Measurements from ENCODE around the gene ATP2B3. TPM values are rescaled to one million over a fixed set of nuclear protein-coding genes. Genes with fewer than 3 reads are reported as not detected.
A peak's percentile ranks its signal among the peaks of the same experiment; 100 is the strongest.

Gene ATP2B3
- total RNA-seq, 4 donors from 2014 or later = under 0.01 to 0.33 (median 0.21) TPM

DNA sequence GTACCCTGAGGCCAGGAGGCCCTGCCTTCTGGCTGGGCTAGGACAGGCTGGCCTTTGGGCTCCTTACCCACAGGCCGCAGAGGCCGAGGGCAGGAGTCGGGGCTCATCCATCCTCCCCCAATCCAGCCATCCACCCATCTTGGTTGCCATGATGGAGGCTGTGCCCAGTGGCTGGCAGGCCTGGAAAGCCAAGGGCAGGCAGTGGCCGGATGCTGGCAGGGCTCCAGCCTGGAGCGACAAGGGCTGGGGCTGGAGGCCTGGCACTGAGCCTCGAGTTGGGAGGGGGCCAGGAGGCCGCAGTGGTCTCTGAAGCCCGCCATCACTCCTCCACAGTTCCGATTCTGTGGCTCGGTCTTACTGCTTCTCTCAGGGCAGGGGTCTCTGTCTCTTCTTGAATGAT, 31.3 kb upstream of the ATP2B3 start:
- no peak for TF ChIP-seq POLR2A (IDR thresholded peaks at IDR 0.05; ENCODE audit: low read depth)
- TF ChIP-seq, protein P1, sequence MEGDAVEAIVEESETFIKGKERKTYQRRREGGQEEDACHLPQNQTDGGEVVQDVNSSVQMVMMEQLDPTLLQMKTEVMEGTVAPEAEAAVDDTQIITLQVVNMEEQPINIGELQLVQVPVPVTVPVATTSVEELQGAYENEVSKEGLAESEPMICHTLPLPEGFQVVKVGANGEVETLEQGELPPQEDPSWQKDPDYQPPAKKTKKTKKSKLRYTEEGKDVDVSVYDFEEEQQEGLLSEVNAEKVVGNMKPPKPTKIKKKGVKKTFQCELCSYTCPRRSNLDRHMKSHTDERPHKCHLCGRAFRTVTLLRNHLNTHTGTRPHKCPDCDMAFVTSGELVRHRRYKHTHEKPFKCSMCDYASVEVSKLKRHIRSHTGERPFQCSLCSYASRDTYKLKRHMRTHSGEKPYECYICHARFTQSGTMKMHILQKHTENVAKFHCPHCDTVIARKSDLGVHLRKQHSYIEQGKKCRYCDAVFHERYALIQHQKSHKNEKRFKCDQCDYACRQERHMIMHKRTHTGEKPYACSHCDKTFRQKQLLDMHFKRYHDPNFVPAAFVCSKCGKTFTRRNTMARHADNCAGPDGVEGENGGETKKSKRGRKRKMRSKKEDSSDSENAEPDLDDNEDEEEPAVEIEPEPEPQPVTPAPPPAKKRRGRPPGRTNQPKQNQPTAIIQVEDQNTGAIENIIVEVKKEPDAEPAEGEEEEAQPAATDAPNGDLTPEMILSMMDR (IDR thresholded peaks at IDR 0.05) = no peak
- no peak for TF ChIP-seq POLR2AphosphoS5 (IDR thresholded peaks at IDR 0.05)
- TF ChIP-seq EP300 (IDR thresholded peaks at IDR 0.05) = no peak
- no peak for DNase-seq (ENCODE audit: extremely low spot score)
- Histone ChIP-seq H3K27me3 (no peaks in the 10 kb centered on the region), H3K27ac (replicated peaks in 1 of 4) (no peak overlapping the region), H3K9me3 (no peaks in the 10 kb centered on the region), H3K4me3 (no peak overlapping the region), H3K36me3 (no peaks in the 10 kb centered on the region), H3K4me1 (peaks cover 2 to 19% (median 16%) of the 10 kb centered on the region in 4 donors)
- intact Hi-C loops (cut with DNase I) = no loop called here
- WGBS = 83% methylated on average over 3 of the region's 10 CpGs

DNA sequence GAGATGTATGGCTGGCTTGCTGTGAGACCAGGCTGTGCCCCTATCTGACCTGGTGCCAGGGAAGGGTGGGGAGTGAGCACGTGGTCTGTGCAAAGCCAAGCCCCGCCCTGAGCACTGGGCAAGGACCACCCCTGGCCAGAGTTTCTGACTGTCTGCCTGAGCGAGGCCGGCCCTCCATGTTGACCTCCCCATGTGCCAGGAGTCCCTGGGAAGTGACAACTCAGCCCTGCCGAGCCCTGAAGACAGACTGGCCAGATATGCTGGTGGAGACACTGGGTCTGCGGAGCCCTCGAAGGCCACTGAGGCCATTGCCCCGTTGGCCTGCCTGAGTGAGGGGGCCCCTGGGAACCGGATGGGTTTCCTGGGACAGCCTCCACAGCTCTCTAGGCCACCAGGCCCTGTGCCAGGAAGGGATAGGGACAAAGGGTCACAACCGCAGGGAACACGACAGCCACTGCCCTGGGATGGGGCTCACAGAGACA, 29.8 kb upstream of the ATP2B3 start:
- intact Hi-C loops (cut with DNase I) = no loop called here
- TF ChIP-seq EP300 (IDR thresholded peaks at IDR 0.05) (no peak), POLR2A (IDR thresholded peaks at IDR 0.05; ENCODE audit: low read depth) (no peak), POLR2AphosphoS5 (IDR thresholded peaks at IDR 0.05) (no peak)
- TF ChIP-seq, protein P1 (IDR thresholded peaks at IDR 0.05) = no peak
- H3K9me3 ChIP-seq = no peaks in the 10 kb centered on the region
- DNase-seq (ENCODE audit: extremely low spot score) = no peak
- 82% methylated on average over 5 of the region's 11 CpGs for WGBS
- H3K27ac ChIP-seq (replicated peaks in 1 of 4) = peak overlapping the region in 2 of 4 donors; percentile 23 to 42
- no peaks in the 10 kb centered on the region for H3K36me3 ChIP-seq
- no peak overlapping the region for H3K4me3 ChIP-seq
- peaks cover 2 to 22% (median 18%) of the 10 kb centered on the region in 4 donors for H3K4me1 ChIP-seq
- peaks cover 0 to under 1% (median 0%) of the 10 kb centered on the region in 4 donors for H3K27me3 ChIP-seq

DNA sequence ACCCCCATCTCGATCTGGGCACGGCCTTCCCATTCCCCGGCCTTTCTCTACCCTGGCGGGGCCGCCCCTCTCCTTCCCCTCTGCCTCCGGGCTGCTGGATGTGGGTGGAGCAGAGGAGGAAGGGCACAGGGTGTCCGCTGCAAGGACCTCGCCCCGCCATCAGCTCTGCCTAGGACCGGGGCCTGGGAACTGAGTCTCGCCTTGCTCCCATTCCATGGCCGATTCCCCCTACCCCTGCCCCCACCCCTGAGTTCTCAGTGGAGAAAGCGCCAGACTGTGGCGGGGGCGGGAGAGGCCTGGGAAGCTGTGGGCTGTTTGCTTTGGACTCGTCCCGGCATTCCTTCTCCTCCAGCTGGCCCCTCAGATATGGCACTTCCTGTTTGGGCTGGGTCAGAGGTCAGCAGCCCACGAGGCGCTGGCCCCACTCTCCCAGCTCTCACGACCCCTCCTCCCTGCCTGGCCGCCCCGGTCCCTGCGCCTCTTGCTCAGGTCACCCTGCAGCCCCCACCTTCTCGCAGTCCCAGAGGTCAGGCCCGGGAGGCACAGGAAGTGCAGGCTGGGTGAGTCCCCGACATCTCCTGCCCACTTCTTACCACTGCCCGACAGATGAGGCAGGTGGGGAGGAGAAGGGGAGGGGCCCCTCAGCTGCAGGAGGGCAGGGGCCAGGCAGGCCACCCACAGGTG, 29.1 kb upstream of the ATP2B3 start:
- no peak for TF ChIP-seq POLR2A (IDR thresholded peaks at IDR 0.05; ENCODE audit: low read depth)
- TF ChIP-seq POLR2AphosphoS5 (IDR thresholded peaks at IDR 0.05) = no peak
- no peak for TF ChIP-seq EP300 (IDR thresholded peaks at IDR 0.05)
- TF ChIP-seq, protein P1 (IDR thresholded peaks at IDR 0.05) = no peak
- WGBS = 49% methylated on average over 25 of the region's 27 CpGs
- Histone ChIP-seq H3K9me3 (no peaks in the 10 kb centered on the region), H3K4me3 (no peak overlapping the region), H3K4me1 (peaks cover 2 to 22% (median 18%) of the 10 kb centered on the region in 4 donors), H3K27ac (replicated peaks in 1 of 4) (peak overlapping the region in 3 of 4 donors; percentile 11 to 42 (median 23)), H3K27me3 (peaks cover 0 to 3% (median 0%) of the 10 kb centered on the region in 4 donors), H3K36me3 (no peaks in the 10 kb centered on the region)
- DNase-seq (ENCODE audit: extremely low spot score) = no peak
- intact Hi-C loops (cut with DNase I) = no loop called here

DNA sequence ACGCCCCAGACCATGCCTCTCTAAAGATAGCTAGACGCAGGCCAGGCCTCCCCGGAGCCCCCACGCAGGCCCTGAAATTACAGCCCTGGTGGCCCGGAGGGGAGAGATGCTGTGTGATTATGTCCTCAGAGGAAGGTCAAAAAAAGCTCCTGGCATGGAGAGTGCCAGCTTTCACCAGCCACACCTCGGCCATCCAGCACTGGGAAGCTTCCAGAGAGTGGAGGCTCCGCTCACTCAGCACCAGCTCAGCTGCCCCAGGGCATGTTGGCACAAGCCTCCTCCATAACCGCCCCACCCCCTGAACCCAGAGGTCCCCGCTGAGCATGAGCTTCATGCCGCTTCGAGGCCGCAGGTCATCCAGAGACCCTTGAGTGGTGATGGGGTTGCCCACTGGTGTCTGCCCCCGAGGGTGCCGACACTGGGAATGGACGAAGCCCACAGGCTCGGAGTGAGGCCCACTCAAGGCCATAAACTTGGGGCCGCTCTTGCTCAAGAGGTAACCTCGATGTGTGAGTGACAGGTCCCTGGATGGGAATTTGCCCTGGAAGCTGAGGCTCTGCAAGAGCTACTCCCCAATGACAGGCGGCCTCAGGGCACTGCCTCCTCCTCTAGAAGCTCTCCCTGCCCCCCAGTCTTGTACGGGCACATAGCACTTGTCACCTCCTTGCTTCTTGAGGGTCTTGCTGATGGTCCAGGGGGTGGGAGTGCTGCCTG, 27.1 kb upstream of the ATP2B3 start:
- WGBS = 90% methylated on average over 5 of the region's 20 CpGs
- Histone ChIP-seq H3K4me3 (no peak overlapping the region), H3K27ac (replicated peaks in 1 of 4) (no peak overlapping the region), H3K36me3 (no peaks in the 10 kb centered on the region), H3K27me3 (peaks cover 0 to 3% (median 1%) of the 10 kb centered on the region in 4 donors), H3K4me1 (peaks cover 2 to 31% (median 29%) of the 10 kb centered on the region in 4 donors), H3K9me3 (no peaks in the 10 kb centered on the region)
- no peak for DNase-seq (ENCODE audit: extremely low spot score)
- TF ChIP-seq POLR2A (IDR thresholded peaks at IDR 0.05; ENCODE audit: low read depth) = no peak
- no peak for TF ChIP-seq EP300 (IDR thresholded peaks at IDR 0.05)
- TF ChIP-seq, protein P1 (IDR thresholded peaks at IDR 0.05) = no peak
- intact Hi-C loops (cut with DNase I) = no loop called here
